H1 (cell line): ENCODE data around the gene TRAIP. TPM values are rescaled to one million over a fixed set of nuclear protein-coding genes. Genes with fewer than 3 reads are reported as not detected.
A peak's percentile ranks its signal among the peaks of the same experiment; 100 is the strongest.

Experiments used
- CTCF ChIA-PET: fragments of 300-600 bp; sonication (Branson Sonifier 250); formaldehyde crosslinking; loops from one replicate; lab custom pipeline; 2021; ENCODE audit not compliant: partially characterized antibody; lab: Charles Lee
- POLR2A ChIA-PET: fragments of 300-600 bp; sonication (Branson Sonifier 250); formaldehyde crosslinking; loops from one replicate; lab custom pipeline; 2021; ENCODE audit warnings: inconsistent platforms; ENCODE audit not compliant: partially characterized antibody; lab: Charles Lee
- DNase-seq, 2 experiments: peaks; one replicate each; pipeline versions ENCODE4 v3.0.0 to v3.0.0-alpha.2; 2010 to 2022; ENCODE audit warnings: low spot score in 2 of 2, low read depth in 1 of 2, mixed read lengths in 1 of 2
- FAIRE-seq: peaks from 2 replicates; lab custom pipeline; 2011; peaks lifted over from hg19 to GRCh38; lab: Jason Lieb, UNC
- H2AFZ ChIP-seq: 2 replicates; pipeline ENCODE4 v1.8.1; 2012; ENCODE audit warnings: low read length, inconsistent platforms
- H2AK5ac ChIP-seq: 2 replicates; pipeline ENCODE4 v1.6.1; 2013; ENCODE audit warnings: low read depth, low read length
- H2BK120ac ChIP-seq: replicated peaks from 2 replicates; pipeline ENCODE3; 2013; ENCODE audit warnings: low read depth, low read length, inconsistent platforms
- H2BK12ac ChIP-seq: 2 replicates; pipeline ENCODE4 v1.6.1; 2013; ENCODE audit warnings: low read depth, low read length
- H2BK15ac ChIP-seq: 2 replicates; pipeline ENCODE4 v1.6.1; 2013; ENCODE audit warnings: low read length
- H2BK20ac ChIP-seq: 2 replicates; pipeline ENCODE4 v1.6.1; 2013; ENCODE audit warnings: low read length
- H2BK5ac ChIP-seq: 2 replicates; pipeline ENCODE4 v1.6.1; 2013; ENCODE audit warnings: low read depth, low read length
- H3K14ac ChIP-seq: 2 replicates; pipeline ENCODE4 v1.6.1; 2013; ENCODE audit warnings: inconsistent platforms; ENCODE audit not compliant: insufficient read length
- H3K18ac ChIP-seq: 2 replicates; pipeline ENCODE4 v1.6.1; 2013; ENCODE audit warnings: low read length; ENCODE audit errors: extremely low read depth
- H3K23ac ChIP-seq: 2 replicates; pipeline ENCODE4 v1.6.1; 2013; ENCODE audit warnings: inconsistent platforms; ENCODE audit not compliant: insufficient read length
- H3K23me2 ChIP-seq: 2 replicates; pipeline ENCODE4 v1.6.1; 2013; ENCODE audit warnings: low read depth, low read length
- H3K27ac ChIP-seq: 2 replicates; pipeline ENCODE4 v1.6.1; 2011; ENCODE audit warnings: low read depth, low read length, inconsistent platforms
- H3K27me3 ChIP-seq, 4 experiments: replicated peaks in 1 of 4; 1 replicate in 1 of 4; 2 replicates in 3 of 4; pipeline versions ENCODE4 v1.6.1 to v1.8.1; 2011 to 2013; ENCODE audit warnings: low read length in 3 of 4, mild to moderate bottlenecking in 3 of 4, inconsistent platforms in 2 of 4, mixed read lengths in 2 of 4, moderate library complexity in 1 of 4; ENCODE audit not compliant: control insufficient read depth in 3 of 4, insufficient read depth in 3 of 4; ENCODE audit errors: extremely low read depth in 1 of 4
- H3K36me3 ChIP-seq, 4 experiments: 2 replicates each; pipeline versions ENCODE4 v1.6.1 to v1.8.1; 2011 to 2013; ENCODE audit warnings: mild to moderate bottlenecking in 4 of 4, low read length in 3 of 4, moderate library complexity in 2 of 4, control low read depth in 1 of 4, inconsistent platforms in 1 of 4; ENCODE audit not compliant: insufficient read depth in 4 of 4, control insufficient read depth in 2 of 4
- H3K4ac ChIP-seq: replicated peaks from 2 replicates; pipeline ENCODE3; 2013; ENCODE audit warnings: low read length, low read depth, mixed read lengths, inconsistent platforms; ENCODE audit not compliant: insufficient read length
- H3K4me1 ChIP-seq, 4 experiments: replicated peaks in 1 of 4; 1 replicate in 1 of 4; 2 replicates in 3 of 4; pipeline versions ENCODE4 v1.6.1 to v1.8.1; 2011 to 2013; ENCODE audit warnings: low read length in 3 of 4, inconsistent platforms in 2 of 4, mixed read lengths in 1 of 4; ENCODE audit not compliant: insufficient read depth in 4 of 4, control insufficient read depth in 3 of 4
- H3K4me2 ChIP-seq, 2 experiments: 2 replicates each; pipeline versions ENCODE4 v1.6.1 to v1.8.1; 2011 to 2013; ENCODE audit warnings: low read depth in 2 of 2, low read length in 2 of 2, control low read depth in 1 of 2, inconsistent platforms in 1 of 2, mild to moderate bottlenecking in 1 of 2; ENCODE audit not compliant: insufficient read depth in 1 of 2
- H3K4me3 ChIP-seq, 4 experiments: fragments of 200-600, 300-600 bp in 1 of 4; sonication (generic), shearing (Covaris generic), sonication (Bioruptor Twin) in 1 of 4; 2 replicates each; pipeline versions ENCODE4 v1.5.1 to v1.8.1; 2011 to 2016; ENCODE audit warnings: low read length in 4 of 4, low read depth in 3 of 4, control low read depth in 2 of 4, inconsistent platforms in 2 of 4, mild to moderate bottlenecking in 2 of 4, mixed read lengths in 1 of 4, moderate library complexity in 1 of 4; ENCODE audit not compliant: insufficient read depth in 2 of 4; ENCODE audit errors: extremely low read depth in 1 of 4
- H3K56ac ChIP-seq: replicated peaks from 2 replicates; pipeline ENCODE3; 2013; ENCODE audit warnings: low read depth, mild to moderate bottlenecking, mixed read lengths, low read length, inconsistent platforms; ENCODE audit not compliant: insufficient read length
- H3K79me1 ChIP-seq: 2 replicates; pipeline ENCODE4 v1.6.1; 2013; ENCODE audit warnings: low read depth, low read length, control low read depth
- H3K79me2 ChIP-seq, 2 experiments: 2 replicates each; pipeline versions ENCODE4 v1.6.1 to v1.8.1; 2012 to 2013; ENCODE audit warnings: low read length in 2 of 2, mild to moderate bottlenecking in 2 of 2, inconsistent platforms in 1 of 2; ENCODE audit not compliant: insufficient read depth in 2 of 2, control insufficient read depth in 1 of 2
- H3K9ac ChIP-seq, 4 experiments: replicated peaks in 1 of 4; 1 replicate in 1 of 4; 2 replicates in 3 of 4; pipeline versions ENCODE4 v1.6.1 to v1.8.1; 2011 to 2013; ENCODE audit warnings: low read depth in 3 of 4, low read length in 3 of 4, control low read depth in 2 of 4, mild to moderate bottlenecking in 2 of 4, moderate library complexity in 2 of 4, inconsistent platforms in 1 of 4; ENCODE audit errors: extremely low read depth in 1 of 4
- H3K9me3 ChIP-seq, 2 experiments: 2 replicates each; pipeline versions ENCODE4 v1.6.1 to v1.8.1; 2012 to 2013; ENCODE audit warnings: mild to moderate bottlenecking in 2 of 2, moderate library complexity in 2 of 2, control low read depth in 1 of 2, inconsistent platforms in 1 of 2, low read depth in 1 of 2, low read length in 1 of 2, mixed read lengths in 1 of 2; ENCODE audit not compliant: insufficient read depth in 2 of 2
- H4K20me1 ChIP-seq, 2 experiments: replicated peaks in 1 of 2; 2 replicates each; pipeline versions ENCODE3 to v1.8.1; 2011 to 2013; ENCODE audit warnings: inconsistent platforms in 2 of 2, low read length in 2 of 2, mild to moderate bottlenecking in 1 of 2; ENCODE audit not compliant: insufficient read depth in 2 of 2, control insufficient read depth in 1 of 2
- H4K5ac ChIP-seq: 2 replicates; pipeline ENCODE4 v1.6.1; 2013; ENCODE audit warnings: low read length, low read depth, mixed read lengths, inconsistent platforms; ENCODE audit not compliant: insufficient read length
- H4K8ac ChIP-seq: 2 replicates; pipeline ENCODE4 v1.8.0; 2013; ENCODE audit warnings: mild to moderate bottlenecking, moderate library complexity, low read length, inconsistent platforms; ENCODE audit not compliant: insufficient read depth; ENCODE audit errors: extremely low read depth
- H4K91ac ChIP-seq: replicated peaks from 2 replicates; pipeline ENCODE3; 2013; ENCODE audit warnings: low read length, mixed read lengths, inconsistent platforms; ENCODE audit not compliant: insufficient read length
- ASH2L ChIP-seq: fragments of 200-600, 300-600 bp; sonication (generic); IDR thresholded peaks from one replicate; pipeline ENCODE4 v1.7.1; 2017; ENCODE audit warnings: low read length
- EZH2 ChIP-seq: fragments of 200-600 bp; sonication (generic); IDR thresholded peaks from 2 replicates; pipeline ENCODE4 v1.7.1; 2012; ENCODE audit warnings: low read depth, mild to moderate bottlenecking, moderate library complexity, low read length, inconsistent platforms; ENCODE audit not compliant: severe bottlenecking
- GABPA ChIP-seq: IDR thresholded peaks from 2 replicates; pipeline ENCODE4 v1.6.1; 2011; ENCODE audit warnings: mild to moderate bottlenecking, low read length, moderate library complexity, borderline replicate concordance; ENCODE audit not compliant: insufficient read depth
- TBP ChIP-seq: IDR thresholded peaks from 2 replicates; pipeline ENCODE4 v1.6.1; 2011; ENCODE audit warnings: low read depth, low read length, improper control_type of control experiment
- WGBS, 2 experiments: shearing (Covaris generic) in 1 of 2; methylation state at CpG; one replicate each; pipeline versions ENCODE4 v1.1.6 to v1.1.7; 2013 to 2015; ENCODE audit warnings: low lambda C conversion rate in 2 of 2, mixed read lengths in 2 of 2, inconsistent platforms in 1 of 2, low coverage in 1 of 2, missing lambda C conversion rate in 1 of 2; ENCODE audit not compliant: insufficient replicate concordance in 2 of 2, insufficient coverage in 1 of 2, insufficient read length in 1 of 2; ENCODE audit errors: extremely low coverage in 1 of 2, missing lambda C conversion rate in 1 of 2; 5-methylcytosine and 5-hydroxymethylcytosine counted together
- polyA plus RNA-seq, 7 experiments: library from polyadenylated mRNA; depleted of rRNA in 3 of 7; stranded (reverse) in 5 of 7; unstranded in 2 of 7; fragments of >200 nt in 5 of 7; fragments of 200-250 nt in 2 of 7; gene quantifications; 1 replicate in 5 of 7; 2 replicates in 1 of 7; 4 replicates in 1 of 7; pipeline versions ENCODE4 v1.2.1 to v1.2.3, GENCODE V29; 2011 to 2013; ENCODE audit warnings: missing spikeins in 2 of 7, mixed read lengths in 2 of 7
- total RNA-seq: library from RNA; stranded (reverse); fragmentation: NEBNext Ultra II Directional; extraction: Animal tissue kit (Norgen Biotek cat#: 25700); gene quantifications from 2 replicates; pipeline ENCODE4 v1.2.1, GENCODE V29; 2021

TRAIP gene
- total and polyA plus RNA-seq, 2 of the 8 experiments (the other 6 are each of a cell fraction or from before 2014, with no cell fraction given): 27.7 to 28.1 TPM

GRCh38 chr3:49901366-49902339 lies 45.3 kb upstream of the TRAIP start:
- Histone ChIP-seq H3K79me2 (no peaks in the 10 kb centered on the region), H4K20me1 (peaks cover 0 to 2% of the 10 kb centered on the region in 2 experiments), H3K9ac (no peak overlapping the region), H3K56ac (no peak overlapping the region), H2BK12ac (0 out of 2 replicates have a peak overlapping the region, but pooled peaks have one; percentile 71), H3K18ac (no peak overlapping the region), H3K23me2 (no peaks in the 10 kb centered on the region; the same call in 1 of the 2 replicates), H3K36me3 (no peaks in the 10 kb centered on the region), H2AFZ (no peak overlapping the region), H2BK15ac (no peak overlapping the region), H4K91ac (no peak overlapping the region), H2AK5ac (no peak overlapping the region), H2BK20ac (no peak overlapping the region), H3K4me1 (peaks cover 0 to 21% (median 14%) of the 10 kb centered on the region in 4 experiments; a peak in 6 of 7 replicates), H3K4me2 (no peak overlapping the region; a peak in 1 of 4 replicates), H3K4me3 (no peak overlapping the region), H4K8ac (peak overlapping the region; percentile 45; the same call in 1 of the 2 replicates), H3K27me3 (peaks cover 0 to 3% (median 1%) of the 10 kb centered on the region in 4 experiments; a peak in 3 of 7 replicates), H3K4ac (no peak overlapping the region), H4K5ac (no peak overlapping the region), H3K23ac (no peak overlapping the region), H2BK120ac (no peak overlapping the region), H3K9me3 (no peaks in the 10 kb centered on the region), H3K27ac (no peak overlapping the region; the same call in 1 of the 2 replicates), H3K14ac (no peak overlapping the region), H2BK5ac (no peak overlapping the region), H3K79me1 (no peaks in the 10 kb centered on the region)
- POLR2A ChIA-PET: interaction anchor here (0.8 to 3.0 kb wide), 9 partner anchors 9 to 62 kb away, joined by 3 to 16 read pairs (median 5); partner anchors contain the start of genes MON1A and RBM6
- CTCF ChIA-PET: interaction anchor here (0.7 to 16.1 kb wide), 20 partner anchors 9 to 293 kb away, joined by 3 to 306 read pairs (median 8); partner anchors contain the start of genes CAMKV, CDHR4, INKA1 and MON1A
- no peak for DNase-seq
- no peak for FAIRE-seq
- TF ChIP-seq EZH2 (no peak), TBP (no peak), ASH2L (no peak), GABPA (no peak)
- WGBS, 2 experiments: 82% methylated on average over 8 of the region's 11 CpGs; no CpG with 5 or more reads in 1 of the 2 experiments
